Measurements from ENCODE around the gene SLC45A1.

The SLC45A1 gene

GRCh38 chr1:8367571-8368194 lies 49.8 kb downstream of the SLC45A1 start:
- H3K4me3 ChIP-seq (ENCODE audit: low read length), result no peak overlapping the region
- H3K4me2 ChIP-seq (ENCODE audit: low read length), result no peak overlapping the region
- peaks cover 48% of the 10 kb centered on the region for H3K36me3 ChIP-seq (ENCODE audit: insufficient read depth, low read length)
- no peak overlapping the region for H3K9ac ChIP-seq (ENCODE audit: low read depth, low read length)
- H3K9me3 ChIP-seq (replicated peaks; ENCODE audit: low read length), result no peaks in the 10 kb centered on the region
- no peaks in the 10 kb centered on the region for H3K27me3 ChIP-seq (ENCODE audit: control insufficient read depth, insufficient read depth, low read length)
- peaks cover 38% of the 10 kb centered on the region for H3K4me1 ChIP-seq (ENCODE audit: control insufficient read depth, insufficient read depth, low read length)

GRCh38 chr1:8368956-8369639 lies 51.2 kb downstream of the SLC45A1 start:
- Histone ChIP-seq H3K4me3 (ENCODE audit: low read length) (no peak overlapping the region), H3K4me2 (ENCODE audit: low read length) (no peak overlapping the region), H3K9ac (ENCODE audit: low read depth, low read length) (peak overlapping the region; percentile 27), H3K36me3 (ENCODE audit: insufficient read depth, low read length) (peaks cover 40% of the 10 kb centered on the region), H3K9me3 (replicated peaks; ENCODE audit: low read length) (no peaks in the 10 kb centered on the region), H3K27me3 (ENCODE audit: control insufficient read depth, insufficient read depth, low read length) (no peaks in the 10 kb centered on the region), H3K4me1 (ENCODE audit: control insufficient read depth, insufficient read depth, low read length) (peaks cover 52% of the 10 kb centered on the region)

- peak overlapping the region; percentile 81 for H3K9ac ChIP-seq (ENCODE audit: low read depth, low read length)
- peak overlapping the region; percentile 41 for H3K4me3 ChIP-seq (ENCODE audit: low read length)
- H3K4me2 ChIP-seq (ENCODE audit: low read length), result peak overlapping the region; percentile 59
- H3K36me3 ChIP-seq (ENCODE audit: insufficient read depth, low read length), result peaks cover 34% of the 10 kb centered on the region
- no peaks in the 10 kb centered on the region for H3K9me3 ChIP-seq (replicated peaks; ENCODE audit: low read length)
- no peaks in the 10 kb centered on the region for H3K27me3 ChIP-seq (ENCODE audit: control insufficient read depth, insufficient read depth, low read length)
- peaks cover 64% of the 10 kb centered on the region for H3K4me1 ChIP-seq (ENCODE audit: control insufficient read depth, insufficient read depth, low read length)
These were observed 52.4 kb downstream of the SLC45A1 start for GRCh38 chr1:8370046-8370881.

GRCh38 chr1:8370905-8371315 lies 53.0 kb downstream of the SLC45A1 start:
- Histone ChIP-seq H3K9ac (ENCODE audit: low read depth, low read length) (peak overlapping the region; percentile 81), H3K36me3 (ENCODE audit: insufficient read depth, low read length) (peaks cover 29% of the 10 kb centered on the region), H3K4me3 (ENCODE audit: low read length) (peak overlapping the region; percentile 8), H3K4me2 (ENCODE audit: low read length) (peak overlapping the region; percentile 59), H3K9me3 (replicated peaks; ENCODE audit: low read length) (no peaks in the 10 kb centered on the region), H3K27me3 (ENCODE audit: control insufficient read depth, insufficient read depth, low read length) (no peaks in the 10 kb centered on the region), H3K4me1 (ENCODE audit: control insufficient read depth, insufficient read depth, low read length) (peaks cover 64% of the 10 kb centered on the region)

GRCh38 chr1:8371372-8371991 lies 53.6 kb downstream of the SLC45A1 start:
- peaks cover 23% of the 10 kb centered on the region for H3K36me3 ChIP-seq (ENCODE audit: insufficient read depth, low read length)
- H3K27me3 ChIP-seq (ENCODE audit: control insufficient read depth, insufficient read depth, low read length), result no peaks in the 10 kb centered on the region
- H3K9me3 ChIP-seq (replicated peaks; ENCODE audit: low read length), result no peaks in the 10 kb centered on the region
- H3K4me3 ChIP-seq (ENCODE audit: low read length), result no peak overlapping the region
- H3K4me1 ChIP-seq (ENCODE audit: control insufficient read depth, insufficient read depth, low read length), result peaks cover 64% of the 10 kb centered on the region
- peak overlapping the region; percentile 81 for H3K9ac ChIP-seq (ENCODE audit: low read depth, low read length)
- H3K4me2 ChIP-seq (ENCODE audit: low read length), result peak overlapping the region; percentile 13

- H3K4me2 ChIP-seq (ENCODE audit: low read length), result peak overlapping the region; percentile 76
- peaks cover 28% of the 10 kb centered on the region for H3K36me3 ChIP-seq (ENCODE audit: insufficient read depth, low read length)
- H3K27me3 ChIP-seq (ENCODE audit: control insufficient read depth, insufficient read depth, low read length), result no peaks in the 10 kb centered on the region
- H3K9me3 ChIP-seq (replicated peaks; ENCODE audit: low read length), result no peaks in the 10 kb centered on the region
- peak overlapping the region; percentile 81 for H3K9ac ChIP-seq (ENCODE audit: low read depth, low read length)
- H3K4me1 ChIP-seq (ENCODE audit: control insufficient read depth, insufficient read depth, low read length), result peaks cover 66% of the 10 kb centered on the region
- peak overlapping the region; percentile 15 for H3K4me3 ChIP-seq (ENCODE audit: low read length)
These were observed 55.2 kb downstream of the SLC45A1 start for GRCh38 chr1:8373125-8373524.

- no peaks in the 10 kb centered on the region for H3K9me3 ChIP-seq (replicated peaks; ENCODE audit: low read length)
- H3K9ac ChIP-seq (ENCODE audit: low read depth, low read length), result peak overlapping the region; percentile 81
- H3K4me3 ChIP-seq (ENCODE audit: low read length), result peak overlapping the region; percentile 15
- no peaks in the 10 kb centered on the region for H3K27me3 ChIP-seq (ENCODE audit: control insufficient read depth, insufficient read depth, low read length)
- H3K36me3 ChIP-seq (ENCODE audit: insufficient read depth, low read length), result peaks cover 28% of the 10 kb centered on the region
- peaks cover 72% of the 10 kb centered on the region for H3K4me1 ChIP-seq (ENCODE audit: control insufficient read depth, insufficient read depth, low read length)
- H3K4me2 ChIP-seq (ENCODE audit: low read length), result peak overlapping the region; percentile 76
These were observed 55.8 kb downstream of the SLC45A1 start for GRCh38 chr1:8373581-8374241.

- H3K4me2 ChIP-seq (ENCODE audit: low read length), result peak overlapping the region; percentile 76
- peak overlapping the region; percentile 81 for H3K9ac ChIP-seq (ENCODE audit: low read depth, low read length)
- no peaks in the 10 kb centered on the region for H3K27me3 ChIP-seq (ENCODE audit: control insufficient read depth, insufficient read depth, low read length)
- H3K4me3 ChIP-seq (ENCODE audit: low read length), result no peak overlapping the region
- H3K36me3 ChIP-seq (ENCODE audit: insufficient read depth, low read length), result peaks cover 28% of the 10 kb centered on the region
- no peaks in the 10 kb centered on the region for H3K9me3 ChIP-seq (replicated peaks; ENCODE audit: low read length)
- peaks cover 72% of the 10 kb centered on the region for H3K4me1 ChIP-seq (ENCODE audit: control insufficient read depth, insufficient read depth, low read length)
These were observed 56.4 kb downstream of the SLC45A1 start for GRCh38 chr1:8374356-8374755.

GRCh38 chr1:8374812-8375211 lies 56.9 kb downstream of the SLC45A1 start:
- H3K4me2 ChIP-seq (ENCODE audit: low read length), result peak overlapping the region; percentile 76
- no peaks in the 10 kb centered on the region for H3K27me3 ChIP-seq (ENCODE audit: control insufficient read depth, insufficient read depth, low read length)
- no peak overlapping the region for H3K4me3 ChIP-seq (ENCODE audit: low read length)
- peaks cover 73% of the 10 kb centered on the region for H3K4me1 ChIP-seq (ENCODE audit: control insufficient read depth, insufficient read depth, low read length)
- peaks cover 32% of the 10 kb centered on the region for H3K36me3 ChIP-seq (ENCODE audit: insufficient read depth, low read length)
- H3K9ac ChIP-seq (ENCODE audit: low read depth, low read length), result peak overlapping the region; percentile 81
- H3K9me3 ChIP-seq (replicated peaks; ENCODE audit: low read length), result no peaks in the 10 kb centered on the region

- Histone ChIP-seq H3K4me2 (ENCODE audit: low read length) (no peak overlapping the region), H3K9ac (ENCODE audit: low read depth, low read length) (no peak overlapping the region), H3K27me3 (ENCODE audit: control insufficient read depth, insufficient read depth, low read length) (no peaks in the 10 kb centered on the region), H3K4me1 (ENCODE audit: control insufficient read depth, insufficient read depth, low read length) (peaks cover 61% of the 10 kb centered on the region), H3K9me3 (replicated peaks; ENCODE audit: low read length) (no peaks in the 10 kb centered on the region), H3K36me3 (ENCODE audit: insufficient read depth, low read length) (peaks cover 39% of the 10 kb centered on the region), H3K4me3 (ENCODE audit: low read length) (no peak overlapping the region)
These were observed 58.5 kb downstream of the SLC45A1 start for GRCh38 chr1:8376358-8376840.

Measured in skeletal muscle satellite cell (primary cell).